ENCODE measurements around the gene NAA10.

Gene NAA10

GRCh38 chrX:153944140-153944799 lies 9.4 kb upstream of the NAA10 start, which contains the start of gene RENBP:
TSS of gene RENBP (minus strand) at chrX:153944643. CDS start at chrX:153944610, 33 bp downstream.
- TF ChIP-seq CTCF (IDR thresholded peaks at IDR 0.05; ENCODE audit: control insufficient read depth, insufficient read depth, low read depth, low read length, missing control alignments) = no peak
- no peak within 1 kb of the TSS for H3K4me3 ChIP-seq (ENCODE audit: control insufficient read depth, low read depth, low read length)
- no peak for DNase-seq (ENCODE audit: low read depth)

DNA sequence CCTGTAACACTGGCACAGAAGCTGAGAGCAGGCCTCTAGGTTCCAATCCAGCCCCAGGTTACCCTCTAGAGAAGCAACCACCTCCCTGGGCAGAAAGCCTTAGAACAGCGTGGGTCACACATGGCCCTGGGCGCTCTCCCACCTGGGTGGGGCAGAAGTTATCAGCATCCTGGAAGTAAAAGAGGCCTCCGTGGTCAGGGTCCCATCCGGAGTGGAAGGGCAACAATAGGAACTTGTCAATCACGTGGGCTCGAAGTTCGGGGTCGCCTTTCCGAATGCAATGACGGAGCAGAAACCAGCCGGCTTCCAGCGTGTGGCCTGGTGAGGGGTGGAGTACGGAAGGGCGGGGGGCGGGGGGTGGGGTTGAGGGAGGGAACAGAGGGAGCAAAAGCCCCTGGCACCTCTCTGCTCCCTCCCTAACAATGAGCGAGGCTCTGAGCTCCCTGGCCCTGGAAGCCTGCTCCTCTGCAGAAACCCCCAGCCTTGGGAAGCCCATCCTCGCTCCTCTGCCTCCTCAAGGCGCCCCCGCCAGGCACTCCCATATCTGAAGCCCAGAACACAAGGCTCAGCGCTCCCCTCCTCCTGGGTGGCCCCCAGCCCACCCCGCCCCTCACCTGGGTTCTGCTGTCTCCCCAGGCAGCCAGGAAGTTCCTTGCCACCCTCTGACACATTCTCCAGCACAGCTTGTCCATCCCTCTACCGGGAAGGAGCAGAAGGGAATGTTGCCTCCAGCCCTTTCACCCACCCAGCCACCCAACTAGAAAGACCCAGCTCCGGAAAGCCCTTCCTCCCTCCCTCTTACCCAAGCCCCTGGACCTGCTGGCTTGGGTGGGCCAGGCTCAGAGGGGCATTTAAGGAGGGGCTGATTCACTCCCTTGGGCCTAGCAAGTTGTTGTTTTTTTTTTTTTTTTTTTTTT lies 6.8 kb upstream of the NAA10 start:
- H3K4me3 ChIP-seq (ENCODE audit: control insufficient read depth, low read depth, low read length) = no peak overlapping the region
- no peak for DNase-seq (ENCODE audit: low read depth)
- TF ChIP-seq CTCF (IDR thresholded peaks at IDR 0.05; ENCODE audit: control insufficient read depth, insufficient read depth, low read depth, low read length, missing control alignments) = no peak

GRCh38 chrX:153939573-153939972 lies 4.7 kb upstream of the NAA10 start:
- DNase-seq (ENCODE audit: low read depth) = no peak
- no peak for TF ChIP-seq CTCF (IDR thresholded peaks at IDR 0.05; ENCODE audit: control insufficient read depth, insufficient read depth, low read depth, low read length, missing control alignments)
- no peak overlapping the region for H3K4me3 ChIP-seq (ENCODE audit: control insufficient read depth, low read depth, low read length)

DNA sequence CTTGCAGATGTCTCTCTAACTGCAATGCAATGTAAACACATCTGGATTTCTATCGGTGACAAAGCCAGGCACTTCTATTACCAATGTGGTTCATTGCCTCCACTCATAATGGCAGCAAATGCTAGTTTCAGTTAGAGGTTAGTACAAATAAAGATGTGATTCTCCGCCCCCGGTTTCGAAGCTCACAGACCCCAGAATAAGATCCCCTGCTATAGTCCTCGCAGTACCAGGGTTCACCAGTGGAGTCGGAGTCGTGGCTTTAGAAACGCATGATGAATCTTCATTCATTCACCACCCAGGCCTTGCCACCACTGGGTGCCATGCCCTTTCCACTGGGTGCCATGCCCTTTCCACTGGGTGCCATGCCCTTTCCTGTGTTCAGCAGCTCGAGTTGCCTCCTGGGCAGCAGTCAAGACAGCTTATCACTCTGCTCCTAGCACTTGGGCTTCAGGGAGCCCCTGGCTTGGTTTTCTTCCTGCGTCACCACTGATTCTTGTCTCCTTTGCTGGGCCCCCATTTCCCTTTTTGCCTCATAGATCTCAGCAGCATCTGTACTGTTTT lies 3.5 kb upstream of the NAA10 start:
- no peak for DNase-seq (ENCODE audit: low read depth)
- no peak for TF ChIP-seq CTCF (IDR thresholded peaks at IDR 0.05; ENCODE audit: control insufficient read depth, insufficient read depth, low read depth, low read length, missing control alignments)
- H3K4me3 ChIP-seq (ENCODE audit: control insufficient read depth, low read depth, low read length) = no peak overlapping the region

- no peak for TF ChIP-seq CTCF (IDR thresholded peaks at IDR 0.05; ENCODE audit: control insufficient read depth, insufficient read depth, low read depth, low read length, missing control alignments)
- H3K4me3 ChIP-seq (ENCODE audit: control insufficient read depth, low read depth, low read length) = no peak overlapping the region
- DNase-seq (ENCODE audit: low read depth) = no peak
Observed at GRCh38 chrX:153937056-153937455, 2.2 kb upstream of the NAA10 start.

- DNase-seq (ENCODE audit: low read depth) = no peak
- TF ChIP-seq CTCF (IDR thresholded peaks at IDR 0.05; ENCODE audit: control insufficient read depth, insufficient read depth, low read depth, low read length, missing control alignments) = no peak
- H3K4me3 ChIP-seq (ENCODE audit: control insufficient read depth, low read depth, low read length) = peak overlapping the region; percentile 30
Observed at GRCh38 chrX:153935326-153935851, 552 bp upstream of the NAA10 start.

Measured in AG09309 (cell line).